ENCODE measurements around the gene CD99.

CD99 gene

DNA sequence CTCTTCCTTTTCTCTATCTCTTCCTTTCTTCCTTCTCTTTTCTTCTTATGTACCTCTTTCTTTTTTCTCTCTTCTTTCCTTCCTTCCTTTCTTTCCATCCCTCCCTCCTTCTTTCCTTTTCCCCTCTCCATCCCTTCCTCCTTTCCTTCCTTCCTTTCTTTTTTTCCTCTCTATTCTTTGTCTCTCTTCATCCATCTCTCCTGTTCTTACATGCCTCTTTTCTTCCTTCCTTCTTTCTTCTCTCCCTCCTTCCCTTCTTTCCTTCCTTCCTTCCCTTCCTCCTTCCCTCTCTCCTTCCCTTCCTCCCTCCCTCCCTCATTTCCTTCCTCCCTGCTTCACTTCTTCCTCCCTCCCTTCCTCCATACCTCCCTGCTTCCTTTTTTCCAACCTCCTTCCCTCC is 41.6 kb downstream of the CD99 start:
- H2AFZ ChIP-seq (ENCODE audit: low read length) = no peak overlapping the region
- H3K36me3 ChIP-seq (replicated peaks; ENCODE audit: insufficient read depth, low read length) = no peaks in the 10 kb centered on the region
- TF ChIP-seq EZH2 (optimal IDR thresholded peaks at IDR 0.05; ENCODE audit: low read depth, low read length) (no peak), EZH2phosphoT487 (IDR thresholded peaks at IDR 0.05; ENCODE audit: low read length) (no peak)
- TF ChIP-seq, protein P1, sequence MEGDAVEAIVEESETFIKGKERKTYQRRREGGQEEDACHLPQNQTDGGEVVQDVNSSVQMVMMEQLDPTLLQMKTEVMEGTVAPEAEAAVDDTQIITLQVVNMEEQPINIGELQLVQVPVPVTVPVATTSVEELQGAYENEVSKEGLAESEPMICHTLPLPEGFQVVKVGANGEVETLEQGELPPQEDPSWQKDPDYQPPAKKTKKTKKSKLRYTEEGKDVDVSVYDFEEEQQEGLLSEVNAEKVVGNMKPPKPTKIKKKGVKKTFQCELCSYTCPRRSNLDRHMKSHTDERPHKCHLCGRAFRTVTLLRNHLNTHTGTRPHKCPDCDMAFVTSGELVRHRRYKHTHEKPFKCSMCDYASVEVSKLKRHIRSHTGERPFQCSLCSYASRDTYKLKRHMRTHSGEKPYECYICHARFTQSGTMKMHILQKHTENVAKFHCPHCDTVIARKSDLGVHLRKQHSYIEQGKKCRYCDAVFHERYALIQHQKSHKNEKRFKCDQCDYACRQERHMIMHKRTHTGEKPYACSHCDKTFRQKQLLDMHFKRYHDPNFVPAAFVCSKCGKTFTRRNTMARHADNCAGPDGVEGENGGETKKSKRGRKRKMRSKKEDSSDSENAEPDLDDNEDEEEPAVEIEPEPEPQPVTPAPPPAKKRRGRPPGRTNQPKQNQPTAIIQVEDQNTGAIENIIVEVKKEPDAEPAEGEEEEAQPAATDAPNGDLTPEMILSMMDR (IDR thresholded peaks at IDR 0.05; ENCODE audit: low read length) = no peak
- no peaks in the 10 kb centered on the region for H3K79me2 ChIP-seq (ENCODE audit: low read length)
- H3K9me3 ChIP-seq (replicated peaks; ENCODE audit: insufficient read depth, low read length) = no peaks in the 10 kb centered on the region
- no peak overlapping the region for H3K9ac ChIP-seq (ENCODE audit: low read length)
- H3K27me3 ChIP-seq (replicated peaks; ENCODE audit: insufficient read depth, low read length) = no peaks in the 10 kb centered on the region
- no peak overlapping the region for H3K4me2 ChIP-seq (ENCODE audit: low read depth, low read length)
- DNase-seq = no peak
- H3K4me1 ChIP-seq (ENCODE audit: low read length) = no peaks in the 10 kb centered on the region
- H3K4me3 ChIP-seq (ENCODE audit: low read length) = no peak overlapping the region
- H4K20me1 ChIP-seq (ENCODE audit: insufficient read depth, low read length) = no peaks in the 10 kb centered on the region
- no peaks in the 10 kb centered on the region for H3K9me2 ChIP-seq (replicated peaks; ENCODE audit: insufficient read depth, low read length)
- no peaks in the 10 kb centered on the region for H3F3A ChIP-seq (ENCODE audit: insufficient read depth, low read length)
- H3K27ac ChIP-seq (ENCODE audit: low read length) = no peak overlapping the region

DNA sequence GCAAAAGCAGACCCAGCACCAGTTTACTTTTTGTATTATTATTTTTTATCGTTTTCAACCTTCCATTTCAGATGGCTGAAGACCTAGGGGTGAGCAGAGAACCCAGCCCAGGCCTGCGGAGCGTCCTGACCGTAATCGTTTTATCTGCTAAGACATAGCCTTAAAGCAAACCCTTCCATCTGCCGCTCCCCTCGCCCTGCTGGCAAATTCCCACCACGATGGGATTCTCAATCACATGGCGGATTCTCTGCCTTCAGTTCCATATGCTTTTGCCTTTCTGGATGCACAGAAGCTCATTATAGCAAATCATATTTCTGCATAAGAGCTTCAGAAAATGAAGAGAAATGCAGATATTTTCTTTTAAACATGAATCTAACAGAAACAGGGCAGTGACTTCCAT is 42.2 kb downstream of the CD99 start:
- no peak for DNase-seq
- Histone ChIP-seq H3K79me2 (ENCODE audit: low read length) (no peaks in the 10 kb centered on the region), H3K27me3 (replicated peaks; ENCODE audit: insufficient read depth, low read length) (no peaks in the 10 kb centered on the region), H3K27ac (ENCODE audit: low read length) (no peak overlapping the region), H3K9ac (ENCODE audit: low read length) (no peak overlapping the region), H3F3A (ENCODE audit: insufficient read depth, low read length) (no peaks in the 10 kb centered on the region), H3K4me2 (ENCODE audit: low read depth, low read length) (no peak overlapping the region), H2AFZ (ENCODE audit: low read length) (no peak overlapping the region), H3K4me3 (ENCODE audit: low read length) (no peak overlapping the region), H4K20me1 (ENCODE audit: insufficient read depth, low read length) (no peaks in the 10 kb centered on the region), H3K9me2 (replicated peaks; ENCODE audit: insufficient read depth, low read length) (no peaks in the 10 kb centered on the region), H3K36me3 (replicated peaks; ENCODE audit: insufficient read depth, low read length) (no peaks in the 10 kb centered on the region), H3K4me1 (ENCODE audit: low read length) (no peaks in the 10 kb centered on the region), H3K9me3 (replicated peaks; ENCODE audit: insufficient read depth, low read length) (no peaks in the 10 kb centered on the region)
- TF ChIP-seq EZH2phosphoT487 (IDR thresholded peaks at IDR 0.05; ENCODE audit: low read length) (no peak), EZH2 (optimal IDR thresholded peaks at IDR 0.05; ENCODE audit: low read depth, low read length) (no peak)
- TF ChIP-seq, protein P1 (IDR thresholded peaks at IDR 0.05; ENCODE audit: low read length) = no peak

DNA sequence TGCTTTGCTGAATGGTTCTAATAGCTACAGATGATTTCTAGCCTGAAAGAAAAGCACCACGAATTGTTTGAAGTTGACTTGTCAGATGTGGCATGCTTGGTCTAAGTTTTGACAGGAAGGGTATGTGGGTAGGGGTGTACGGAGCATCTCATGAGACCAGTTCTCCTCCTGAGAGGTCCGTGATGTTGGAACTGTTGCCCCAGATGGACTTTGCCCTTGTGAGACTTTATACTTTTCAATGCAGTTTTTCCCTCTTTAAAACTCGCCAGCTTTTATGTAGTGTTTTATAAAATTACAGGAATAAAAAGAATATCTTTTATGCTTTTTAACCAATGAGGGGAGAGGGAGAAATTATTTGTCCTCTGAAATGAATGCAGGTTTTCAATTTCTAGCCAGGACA is 44.2 kb downstream of the CD99 start:
- no peaks in the 10 kb centered on the region for H3F3A ChIP-seq (ENCODE audit: insufficient read depth, low read length)
- H3K4me2 ChIP-seq (ENCODE audit: low read depth, low read length) = no peak overlapping the region
- H3K9me2 ChIP-seq (replicated peaks; ENCODE audit: insufficient read depth, low read length) = no peaks in the 10 kb centered on the region
- no peaks in the 10 kb centered on the region for H3K27me3 ChIP-seq (replicated peaks; ENCODE audit: insufficient read depth, low read length)
- no peaks in the 10 kb centered on the region for H3K9me3 ChIP-seq (replicated peaks; ENCODE audit: insufficient read depth, low read length)
- H3K79me2 ChIP-seq (ENCODE audit: low read length) = no peaks in the 10 kb centered on the region
- no peaks in the 10 kb centered on the region for H4K20me1 ChIP-seq (ENCODE audit: insufficient read depth, low read length)
- no peak overlapping the region for H3K9ac ChIP-seq (ENCODE audit: low read length)
- no peak for TF ChIP-seq EZH2 (optimal IDR thresholded peaks at IDR 0.05; ENCODE audit: low read depth, low read length)
- no peak for TF ChIP-seq EZH2phosphoT487 (IDR thresholded peaks at IDR 0.05; ENCODE audit: low read length)
- TF ChIP-seq, protein P1 (IDR thresholded peaks at IDR 0.05; ENCODE audit: low read length) = no peak
- no peak overlapping the region for H3K4me3 ChIP-seq (ENCODE audit: low read length)
- no peak overlapping the region for H2AFZ ChIP-seq (ENCODE audit: low read length)
- H3K4me1 ChIP-seq (ENCODE audit: low read length) = no peaks in the 10 kb centered on the region
- DNase-seq = no peak
- H3K27ac ChIP-seq (ENCODE audit: low read length) = no peak overlapping the region
- H3K36me3 ChIP-seq (replicated peaks; ENCODE audit: insufficient read depth, low read length) = no peaks in the 10 kb centered on the region

All from MM.1S (cell line).